ENCODE results near the gene EFNA3. TPM values are rescaled to one million over a fixed set of nuclear protein-coding genes. Genes with fewer than 3 reads are reported as not detected.
A peak's percentile ranks its signal among the peaks of the same experiment; 100 is the strongest.

EFNA3 gene
- total and polyA plus RNA-seq, 11 donors = 0.20 to 2.4 (median 0.61) TPM

- no peak for DNase-seq
- Histone ChIP-seq H3K27ac (peak overlapping the region in 2 of 12 donors; percentile 9 to 13), H3K4me3 (no peak overlapping the region), H3K27me3 (no peaks in the 10 kb centered on the region), H3K4me1 (peaks cover 0 to 21% (median 10%) of the 10 kb centered on the region in 12 donors), H3K36me3 (no peaks in the 10 kb centered on the region), H3K9me3 (no peaks in the 10 kb centered on the region)
- intact Hi-C loops (cut with DNase I) = no loop called here
- TF ChIP-seq, protein P1, sequence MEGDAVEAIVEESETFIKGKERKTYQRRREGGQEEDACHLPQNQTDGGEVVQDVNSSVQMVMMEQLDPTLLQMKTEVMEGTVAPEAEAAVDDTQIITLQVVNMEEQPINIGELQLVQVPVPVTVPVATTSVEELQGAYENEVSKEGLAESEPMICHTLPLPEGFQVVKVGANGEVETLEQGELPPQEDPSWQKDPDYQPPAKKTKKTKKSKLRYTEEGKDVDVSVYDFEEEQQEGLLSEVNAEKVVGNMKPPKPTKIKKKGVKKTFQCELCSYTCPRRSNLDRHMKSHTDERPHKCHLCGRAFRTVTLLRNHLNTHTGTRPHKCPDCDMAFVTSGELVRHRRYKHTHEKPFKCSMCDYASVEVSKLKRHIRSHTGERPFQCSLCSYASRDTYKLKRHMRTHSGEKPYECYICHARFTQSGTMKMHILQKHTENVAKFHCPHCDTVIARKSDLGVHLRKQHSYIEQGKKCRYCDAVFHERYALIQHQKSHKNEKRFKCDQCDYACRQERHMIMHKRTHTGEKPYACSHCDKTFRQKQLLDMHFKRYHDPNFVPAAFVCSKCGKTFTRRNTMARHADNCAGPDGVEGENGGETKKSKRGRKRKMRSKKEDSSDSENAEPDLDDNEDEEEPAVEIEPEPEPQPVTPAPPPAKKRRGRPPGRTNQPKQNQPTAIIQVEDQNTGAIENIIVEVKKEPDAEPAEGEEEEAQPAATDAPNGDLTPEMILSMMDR (IDR thresholded peaks at IDR 0.05) = no peak
- TF ChIP-seq POLR2A (IDR thresholded peaks at IDR 0.05) = no peak
- WGBS, 4 donors = 78 to 82% (median 80%) methylated on average over 7 of the region's 7 CpGs
- ATAC-seq = peak; percentile 35 to 62 (median 50)
Measured at GRCh38 chr1:155104605-155105534, 26.2 kb downstream of the EFNA3 start.

DNA sequence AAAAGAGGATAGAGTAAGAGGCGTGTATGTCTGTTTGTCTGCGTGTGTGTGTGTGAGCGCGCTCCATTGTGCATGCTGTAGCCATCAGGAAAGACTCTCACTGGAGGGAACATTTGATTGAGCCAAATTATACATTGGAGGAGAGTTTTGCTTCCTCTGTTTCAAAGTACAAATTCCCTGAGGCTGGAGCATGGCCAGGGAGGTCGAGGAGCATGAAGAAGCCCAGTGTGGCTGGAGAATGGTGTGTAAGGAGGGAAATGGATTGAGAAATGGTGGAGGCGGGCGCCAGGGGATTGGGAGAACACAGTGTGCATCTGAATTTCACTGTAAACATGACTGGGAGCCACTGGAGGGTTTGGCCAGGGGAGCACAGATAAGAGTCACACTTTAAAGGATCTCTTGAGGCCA is 27.0 kb downstream of the EFNA3 start:
- H3K4me3 ChIP-seq = no peak overlapping the region
- H3K27me3 ChIP-seq = no peaks in the 10 kb centered on the region
- peak overlapping the region in 1 of 12 donors; percentile 9 for H3K27ac ChIP-seq
- H3K9me3 ChIP-seq = no peaks in the 10 kb centered on the region
- 52 to 69% (median 59%) methylated on average over 7 of the region's 7 CpGs for WGBS, 4 donors
- DNase-seq (peak in 1 of 5 donors; percentile 47), ATAC-seq (peak; percentile 41 to 69 (median 56))
- peaks cover 0 to 21% (median 10%) of the 10 kb centered on the region in 12 donors for H3K4me1 ChIP-seq
- TF ChIP-seq POLR2A (IDR thresholded peaks at IDR 0.05) = no peak
- TF ChIP-seq, protein P1 (IDR thresholded peaks at IDR 0.05) = no peak
- intact Hi-C loops (cut with DNase I) = no loop called here
- no peaks in the 10 kb centered on the region for H3K36me3 ChIP-seq

GRCh38 chr1:155106862-155107261 is 28.2 kb downstream of the EFNA3 start:
- DNase-seq = no peak
- Histone ChIP-seq H3K27me3 (no peaks in the 10 kb centered on the region), H3K4me1 (peaks cover 0 to 15% (median 10%) of the 10 kb centered on the region in 12 donors), H3K9me3 (no peaks in the 10 kb centered on the region), H3K4me3 (no peak overlapping the region), H3K36me3 (no peaks in the 10 kb centered on the region), H3K27ac (no peak overlapping the region)
- whole genome bisulfite sequencing, 4 donors = 75 to 80% (median 77%) methylated on average over 6 of the region's 6 CpGs
- intact Hi-C loops (cut with DNase I) = no loop called here
- no peak for TF ChIP-seq POLR2A (IDR thresholded peaks at IDR 0.05)
- TF ChIP-seq, protein P1 (IDR thresholded peaks at IDR 0.05) = no peak
- ATAC-seq = no peak

Data from heart left ventricle (tissue), 16 donors.